Subcutaneous preadipocyte (primary cell): ENCODE data around the gene MC2R. TPM values are rescaled to one million over a fixed set of nuclear protein-coding genes. Genes with fewer than 3 reads are reported as not detected.

Experiments
- total RNA-seq: library from RNA; depleted of rRNA; stranded (reverse); fragments of >200 nt; gene quantifications from 2 replicates; pipeline ENCODE4 v1.2.3, GENCODE V29; 2012

MC2R gene
- total RNA-seq: not detected in 2 replicates

GRCh38 chr18:13915391-13915790 is at the start of gene MC2R:
Gene MC2R, minus strand, starts transcription at chr18:13915536. Its CDS starts 30,018 bp downstream, at chr18:13885518.

Other genes starting within 250 kb of the MC2R start
- gene FAM210A, start 189.0 kb downstream of the MC2R start, total RNA-seq: 17.6 and 28.2 TPM in 2 replicates
- 18.4 and 20.7 TPM in 2 replicates for gene RNMT, start 188.9 kb downstream of the MC2R start, total RNA-seq
- not detected in 2 replicates for gene MC5R, start 91.4 kb downstream of the MC2R start, total RNA-seq
- gene ZNF519, start 216.9 kb upstream of the MC2R start, total RNA-seq: 6.6 and 13.1 TPM in 2 replicates